Kidney (tissue), 14 donors: Measurements from ENCODE around the gene RINT1. TPM values are rescaled to one million over a fixed set of nuclear protein-coding genes. Genes with fewer than 3 reads are reported as not detected.
"Not testable (repeated sequence)": the region's sequence is repeated elsewhere in the genome, so short reads cannot be mapped to it uniquely, and the experiment has no call there.

Experiments
- DNase-seq, 5 donors: peaks; one replicate each; pipeline ENCODE4 v3.0.0-alpha.2; 2013 to 2020
- FAIRE-seq: peaks from 2 replicates; lab custom pipeline; 2012; peaks lifted over from hg19 to GRCh38; lab: Jason Lieb, UNC
- H3K27ac ChIP-seq, 2 donors: one replicate each; pipeline ENCODE4 v1.7.0; 2013; ENCODE audit warnings: low read depth in 2 of 2, low read length in 2 of 2, inconsistent platforms in 1 of 2
- H3K27me3 ChIP-seq: one replicate; pipeline ENCODE4 v1.7.1; 2013; ENCODE audit warnings: low read length, inconsistent platforms; ENCODE audit not compliant: control insufficient read depth, insufficient read depth
- H3K36me3 ChIP-seq, 3 donors: one replicate each; pipeline versions ENCODE4 v1.7.0 to v1.7.1; 2013; ENCODE audit warnings: low read length in 3 of 3, control low read depth in 1 of 3, inconsistent platforms in 1 of 3; ENCODE audit not compliant: insufficient read depth in 3 of 3, control insufficient read depth in 2 of 3
- H3K4me1 ChIP-seq, 3 donors: one replicate each; pipeline versions ENCODE4 v1.7.0 to v1.7.1; 2013; ENCODE audit warnings: low read length in 3 of 3, inconsistent platforms in 1 of 3, low read depth in 1 of 3; ENCODE audit not compliant: control insufficient read depth in 2 of 3, insufficient read depth in 2 of 3
- H3K4me3 ChIP-seq, 3 donors: one replicate each; pipeline versions ENCODE4 v1.7.0 to v1.8.1; 2013; ENCODE audit warnings: low read length in 3 of 3, control low read depth in 1 of 3, inconsistent platforms in 1 of 3
- H3K9ac ChIP-seq, 3 donors: one replicate each; pipeline versions ENCODE4 v1.7.0 to v1.7.1; 2013; ENCODE audit warnings: low read length in 3 of 3, control low read depth in 1 of 3, inconsistent platforms in 1 of 3
- H3K9me3 ChIP-seq, 3 donors: one replicate each; pipeline versions ENCODE4 v1.7.0 to v1.7.1; 2013; ENCODE audit warnings: low read length in 3 of 3, control low read depth in 1 of 3, inconsistent platforms in 1 of 3; ENCODE audit not compliant: control insufficient read depth in 2 of 3, insufficient read depth in 1 of 3
- CTCF ChIP-seq: IDR thresholded peaks from 3 replicates; pipeline ENCODE4 v1.5.1; 2012; ENCODE audit warnings: mild to moderate bottlenecking, moderate library complexity, borderline replicate concordance; ENCODE audit not compliant: insufficient read depth; ENCODE audit errors: extremely low read depth
- intact Hi-C: fragments of 100-400 bp; cut with DNase I; formaldehyde crosslinking; loops from one replicate; pipeline ENCODE4 v1.11.1; 2022
- polyA plus RNA-seq: library from polyadenylated mRNA; stranded (reverse); fragments of 350-450 nt; fragmentation: Illumina TruSeq; extraction: RNeasy Lipid Tissue Mini Kit (QIAGEN cat#74804); gene quantifications from one replicate; pipeline ENCODE4 v1.2.3, GENCODE V29; 2014; ENCODE audit warnings: low read depth, low replicate concordance; ENCODE audit not compliant: insufficient read depth
- total RNA-seq: library from RNA; stranded (reverse); fragmentation: NEBNext Ultra II Directional; extraction: Animal tissue kit (Norgen Biotek cat#: 25700); gene quantifications from one replicate; pipeline ENCODE4 v1.2.1, GENCODE V29; 2021
- donor health status: control.
- donor health status: control.
- donor health status: control.
- donor health status: control.
- donor health status: control.
- donor health status: DM: yes; HTN: yes; CAD: no.
- donor health status: Normal renal cell carcinoma (clear cell type).

Gene RINT1
- total and polyA plus RNA-seq, 2 donors from 2014 or later: 7.1 to 14.2 TPM

- H3K36me3 ChIP-seq: no peaks in the 10 kb centered on the region
- intact Hi-C loops: no loop called here
- TF ChIP-seq CTCF: no peak
- no peak overlapping the region for H3K9ac ChIP-seq
- H3K27ac ChIP-seq: no peak overlapping the region
- no peaks in the 10 kb centered on the region for H3K4me1 ChIP-seq
- no peaks in the 10 kb centered on the region for H3K9me3 ChIP-seq
- FAIRE-seq: no peak
- H3K27me3 ChIP-seq: no peaks in the 10 kb centered on the region
- H3K4me3 ChIP-seq: no peak overlapping the region
- no peak for DNase-seq
These were observed 64.9 kb downstream of the RINT1 start for GRCh38 chr7:105596866-105597265.

- DNase-seq, FAIRE-seq, H3K4me1 ChIP-seq: not testable (repeated sequence)
These were observed 67.1 kb downstream of the RINT1 start for GRCh38 chr7:105599080-105599479.

GRCh38 chr7:105599551-105599950 lies 67.5 kb downstream of the RINT1 start:
- Histone ChIP-seq H3K4me3 (no peak overlapping the region), H3K27me3 (no peaks in the 10 kb centered on the region), H3K9ac (no peak overlapping the region), H3K27ac (no peak overlapping the region), H3K9me3 (no peaks in the 10 kb centered on the region), H3K4me1 (no peaks in the 10 kb centered on the region), H3K36me3 (no peaks in the 10 kb centered on the region)
- no peak for DNase-seq
- intact Hi-C loops: no loop called here
- TF ChIP-seq CTCF: no peak
- FAIRE-seq: no peak

More at GRCh38 chr7:105599080-105599479, 67.1 kb downstream of the RINT1 start:
- H3K4me3 ChIP-seq, H3K27me3 ChIP-seq, H3K9ac ChIP-seq, H3K9me3 ChIP-seq, H3K36me3 ChIP-seq, H3K27ac ChIP-seq, intact Hi-C loops: not testable (repeated sequence)

- intact Hi-C loops: no loop called here
- Histone ChIP-seq H3K27me3 (no peaks in the 10 kb centered on the region), H3K27ac (no peak overlapping the region), H3K4me1 (no peaks in the 10 kb centered on the region), H3K9me3 (no peaks in the 10 kb centered on the region), H3K36me3 (no peaks in the 10 kb centered on the region), H3K9ac (no peak overlapping the region), H3K4me3 (no peak overlapping the region)
- DNase-seq (no peak), FAIRE-seq (no peak)
- no peak for TF ChIP-seq CTCF
These were observed 68.9 kb downstream of the RINT1 start for GRCh38 chr7:105600720-105601550.
